ENCODE measurements around the gene MXD1. TPM values are rescaled to one million over a fixed set of nuclear protein-coding genes. Genes with fewer than 3 reads are reported as not detected.

The MXD1 gene
- total and polyA plus RNA-seq, 2 of the 4 experiments (the other 2 are of a cell fraction), result 2.0 to 3.7 TPM

DNA sequence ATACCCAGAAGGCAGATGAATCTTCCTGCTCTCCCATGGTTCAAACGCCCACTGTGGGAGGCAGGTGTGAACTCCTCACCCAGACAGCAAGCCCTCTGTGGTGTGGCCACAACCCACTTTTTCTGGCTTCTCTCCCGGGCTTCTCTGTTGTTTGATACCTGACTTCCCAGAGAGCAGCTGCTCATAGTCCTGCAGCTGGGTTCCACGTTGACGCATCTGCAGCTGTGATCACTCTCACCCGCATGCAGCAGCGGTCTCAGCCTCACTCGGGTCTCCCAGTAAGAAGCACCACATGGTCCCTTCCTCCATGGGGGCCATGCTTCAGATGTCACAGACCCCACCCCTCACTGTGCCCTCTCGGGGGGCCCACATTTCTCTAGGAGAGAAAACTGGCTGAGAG is 43.1 kb downstream of the MXD1 start:
- CTCF ChIA-PET, result no interaction called here
- H3K79me1 ChIP-seq (ENCODE audit: low read depth in 1 of 2, low read length in 2 of 2), result no peaks in the 10 kb centered on the region
- dilution Hi-C loops (cut with HindIII; ENCODE audit: low sequenced_read_pairs, unreplicated experiment), result no loop called here

More for the DNA sequence above, 43.1 kb downstream of the MXD1 start:
- peak; percentile 60 for DNase-seq
- peaks cover 37% of the 10 kb centered on the region for H3K27me3 ChIP-seq (ENCODE audit: control insufficient read depth, insufficient read depth, low read length)
- H2AFZ ChIP-seq (replicated peaks; ENCODE audit: low read length, poor library complexity), result no peak overlapping the region
- H4K20me1 ChIP-seq (ENCODE audit: insufficient read depth, low read length), result no peaks in the 10 kb centered on the region
- peaks cover 6% of the 10 kb centered on the region; the same call in 1 of the 2 replicates for H3K9me1 ChIP-seq (ENCODE audit: insufficient read depth, low read length)
- H3K4me1 ChIP-seq (ENCODE audit: control insufficient read depth, insufficient read depth, low read length), result no peaks in the 10 kb centered on the region
- intact Hi-C loops (cut with micrococcal nuclease) (no loop called here), in situ Hi-C loops (cut with MboI; ENCODE audit: low sequenced_read_pairs) (no loop called here)
- ATAC-seq (ENCODE audit: low read depth), result no peak
- H3K56ac ChIP-seq (ENCODE audit: extremely low read depth, insufficient read depth, low read length), result no peak overlapping the region
- no peak overlapping the region for H2BK5ac ChIP-seq (ENCODE audit: low read depth, low read length, poor library complexity, severe bottlenecking)
- no peak overlapping the region for H2BK15ac ChIP-seq (ENCODE audit: low read depth, low read length)
- no peak overlapping the region for H3K4me2 ChIP-seq (ENCODE audit: low read depth, low read length)
- no peak overlapping the region for H2BK20ac ChIP-seq (ENCODE audit: low read depth, low read length)
- POLR2A ChIA-PET (ENCODE audit: unreplicated experiment), result no interaction called here
- no peaks in the 10 kb centered on the region for H3K9me3 ChIP-seq (ENCODE audit: control insufficient read depth, insufficient read depth, low read length)
- H4K8ac ChIP-seq (ENCODE audit: low read depth in 2 of 2, low read length in 2 of 2), result no peak overlapping the region
- H2AK9ac ChIP-seq (replicated peaks; ENCODE audit: low read depth, low read length, poor library complexity), result no peak overlapping the region
- H4K5ac ChIP-seq (ENCODE audit: low read depth, low read length), result no peak overlapping the region
- no peaks in the 10 kb centered on the region for H3K36me3 ChIP-seq (ENCODE audit: control insufficient read depth, insufficient read depth, low read length)
- H3K9ac ChIP-seq (ENCODE audit: low read depth, low read length), result no peak overlapping the region
- H2AK5ac ChIP-seq (ENCODE audit: low read depth, low read length), result no peak overlapping the region
- H3K4me3 ChIP-seq (ENCODE audit: insufficient read depth, low read depth, low read length), result no peak overlapping the region
- H3K4ac ChIP-seq (ENCODE audit: low read depth, low read length), result no peak overlapping the region
- TF ChIP-seq FOS (IDR thresholded peaks at IDR 0.05; ENCODE audit: low read depth, low read length), result no peak
- TF ChIP-seq BHLHE40 (IDR thresholded peaks at IDR 0.05; ENCODE audit: low read depth, low read length), result no peak
- no peak for TF ChIP-seq CEBPB (IDR thresholded peaks at IDR 0.05; ENCODE audit: low read depth, low read length)
- no peak for TF ChIP-seq RAD21 (IDR thresholded peaks at IDR 0.05; ENCODE audit: low read length)
- TF ChIP-seq RFX5 (IDR thresholded peaks at IDR 0.05; ENCODE audit: low read depth, low read length), result no peak
- TF ChIP-seq MAFK (IDR thresholded peaks at IDR 0.05; ENCODE audit: low read depth, low read length), result no peak
- no peak for TF ChIP-seq RCOR1 (IDR thresholded peaks at IDR 0.05; ENCODE audit: insufficient replicate concordance, low read length)
- no peak overlapping the region; the same call in 1 of the 2 replicates for H3K14ac ChIP-seq (replicated peaks; ENCODE audit: low read depth, low read length)
- WGBS, 2 experiments (ENCODE audit: extremely low coverage in 2 of 2, insufficient read length in 1 of 2), result 33% methylated on average over 4 of the region's 8 CpGs; no CpG with 5 or more reads in 1 of the 2 experiments
- H4K91ac ChIP-seq (ENCODE audit: insufficient read depth, low read depth, low read length), result no peak overlapping the region
- BruUV-seq (replicated peaks), result no TSS peak
- H3K18ac ChIP-seq (ENCODE audit: low read depth, low read length), result no peak overlapping the region
- H2BK120ac ChIP-seq (ENCODE audit: low read depth, low read length), result no peak overlapping the region
- no peak overlapping the region for H3K27ac ChIP-seq (ENCODE audit: insufficient read depth, low read length)
- no peak overlapping the region for H3K23ac ChIP-seq (ENCODE audit: low read depth, low read length)
